ENCODE data around the gene TMEM92. TPM values are rescaled to one million over a fixed set of nuclear protein-coding genes. Genes with fewer than 3 reads are reported as not detected.

TMEM92 gene
- total RNA-seq, 4 donors from 2014 or later: not detected

GRCh38 chr17:50318501-50319285, 44.4 kb downstream of the TMEM92 start:
- no peak for TF ChIP-seq CTCF (IDR thresholded peaks at IDR 0.05; ENCODE audit: low read depth)

GRCh38 chr17:50319306-50320004, 45.2 kb downstream of the TMEM92 start:
- no peak for TF ChIP-seq CTCF (IDR thresholded peaks at IDR 0.05; ENCODE audit: low read depth)

- TF ChIP-seq CTCF (IDR thresholded peaks at IDR 0.05; ENCODE audit: low read depth): no peak
These were observed 48.0 kb downstream of the TMEM92 start for GRCh38 chr17:50322271-50322670.

GRCh38 chr17:50323060-50323459, 48.8 kb downstream of the TMEM92 start:
- TF ChIP-seq CTCF (IDR thresholded peaks at IDR 0.05; ENCODE audit: low read depth): no peak

- no peak for TF ChIP-seq CTCF (IDR thresholded peaks at IDR 0.05; ENCODE audit: low read depth)
These were observed 51.6 kb downstream of the TMEM92 start for GRCh38 chr17:50325906-50326305.

- TF ChIP-seq CTCF (IDR thresholded peaks at IDR 0.05; ENCODE audit: low read depth): no peak
These were observed 52.6 kb downstream of the TMEM92 start for GRCh38 chr17:50326831-50327364.
